ENCODE results near the gene ZNF430. TPM values are rescaled to one million over a fixed set of nuclear protein-coding genes. Genes with fewer than 3 reads are reported as not detected.

Gene ZNF430
- total RNA-seq, 1 donor from 2014 or later: 13.6 TPM

DNA sequence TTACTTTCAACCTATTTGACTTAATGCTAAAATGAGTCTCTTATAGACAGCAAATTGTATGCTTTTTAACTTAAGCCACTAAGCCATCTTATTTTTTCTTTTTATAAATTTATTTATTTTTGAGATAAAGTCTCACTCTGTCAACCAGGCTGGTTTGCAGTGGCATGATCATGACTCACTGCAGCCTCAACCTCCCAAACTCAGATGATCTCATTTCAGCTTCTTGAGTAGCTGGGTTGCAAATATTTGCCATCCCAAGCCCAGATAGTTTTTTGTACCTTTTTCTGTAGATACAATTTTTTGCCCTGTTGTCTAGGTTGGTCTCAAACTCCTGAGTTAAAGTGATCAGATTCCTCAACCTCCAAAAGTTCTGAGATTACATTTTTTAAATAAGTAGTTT, 88.7 kb downstream of the ZNF430 start:
- Histone ChIP-seq H3K9me3 (ENCODE audit: control insufficient read depth in 3 of 3, low read length in 3 of 3) (no peaks in the 10 kb centered on the region), H3K27ac (ENCODE audit: low read depth, low read length) (no peak overlapping the region), H3K4me3 (ENCODE audit: low read length in 3 of 3) (no peak overlapping the region), H3K36me3 (ENCODE audit: control insufficient read depth in 3 of 3, insufficient read depth in 3 of 3, low read length in 3 of 3) (no peaks in the 10 kb centered on the region), H3K27me3 (ENCODE audit: control insufficient read depth in 3 of 3, insufficient read depth in 3 of 3, low read length in 3 of 3) (no peaks in the 10 kb centered on the region), H3K4me1 (ENCODE audit: control insufficient read depth in 3 of 3, insufficient read depth in 3 of 3, low read length in 3 of 3) (no peaks in the 10 kb centered on the region), H3K9ac (ENCODE audit: low read depth in 1 of 3, low read length in 3 of 3) (no peak overlapping the region)

Small RNA genes lying within 50 kb of the gene (small RNA-seq; reads per million reads assigned to genes)
- gene AC008739.3: not detected

Other genes starting within 250 kb of the ZNF430 start
- gene ZNF66, start 244.4 kb upstream of the ZNF430 start, total RNA-seq: 13.6 TPM
- gene ZNF85, start 97.4 kb upstream of the ZNF430 start, total RNA-seq: 14.6 TPM
- gene ZNF714, start 61.5 kb downstream of the ZNF430 start, total RNA-seq: 2.6 TPM
- 13.0 TPM for gene ZNF431, start 121.4 kb downstream of the ZNF430 start, total RNA-seq